ENCODE measurements around the gene S1PR4.

DNA sequence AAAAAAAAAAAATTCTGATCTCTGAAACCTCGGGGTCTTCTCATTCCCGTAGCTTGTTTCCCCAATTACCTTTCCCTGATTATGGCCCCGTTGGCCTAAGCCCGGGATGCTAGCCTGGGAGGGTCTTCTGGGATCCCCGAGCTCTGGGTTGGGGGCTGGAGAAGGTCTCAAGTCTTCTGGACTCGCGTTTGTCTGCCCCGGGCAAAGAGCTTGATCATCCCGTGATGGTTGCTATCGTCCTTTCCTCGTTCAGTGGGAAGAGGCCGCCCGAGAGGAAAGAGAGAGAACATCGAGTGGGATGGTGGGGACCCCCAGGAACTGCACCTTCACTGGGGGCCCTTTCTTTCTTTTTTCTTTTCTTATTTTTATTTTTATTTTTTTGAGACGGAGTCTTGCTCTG, 40.3 kb upstream of the S1PR4 start:
- TF ChIP-seq GATA2 (IDR thresholded peaks at IDR 0.05; ENCODE audit: low read depth, low read length), result no peak
- TF ChIP-seq GATA3 (IDR thresholded peaks at IDR 0.05; ENCODE audit: low read depth, low read length), result no peak

All from SH-SY5Y (cell line).